AG04450 (cell line): ENCODE measurements around the gene CFAP77. TPM values are rescaled to one million over a fixed set of nuclear protein-coding genes. Genes with fewer than 3 reads are reported as not detected.

Experiments used
- CTCF ChIA-PET: fragments of 300-600, 350-600 bp; formaldehyde crosslinking; extraction: SDS; loops from one replicate; lab custom pipeline; 2022; ENCODE audit warnings: antibody characterized with exemption, inconsistent platforms; lab: Charles Lee
- POLR2A ChIA-PET: fragments of 350-600 bp; formaldehyde crosslinking; extraction: SDS; loops from one replicate; lab custom pipeline; 2021; ENCODE audit warnings: antibody characterized with exemption, inconsistent platforms; lab: Yijun Ruan, JAX
- DNase-seq: peaks from one replicate; pipeline ENCODE4 v3.0.0-alpha.2; 2011; ENCODE audit warnings: low read depth, low spot score
- H3K27ac ChIP-seq: one replicate; pipeline ENCODE4 v1.5.1; 2012; ENCODE audit warnings: low read depth, low read length, control low read depth
- H3K27me3 ChIP-seq: one replicate; pipeline ENCODE4 v1.6.0; 2012; ENCODE audit warnings: low read length; ENCODE audit not compliant: control insufficient read depth, insufficient read depth
- H3K4me3 ChIP-seq: 2 replicates; pipeline ENCODE4 v1.5.1; 2011; ENCODE audit warnings: mild to moderate bottlenecking, low read depth, low read length, control low read depth
- H3K9me3 ChIP-seq: 2 replicates; pipeline ENCODE4 v1.5.1; 2012; ENCODE audit warnings: low read length; ENCODE audit not compliant: control insufficient read depth, insufficient read depth
- CTCF ChIP-seq: IDR thresholded peaks from 2 replicates; pipeline ENCODE4 v1.5.1; 2011; ENCODE audit warnings: low read depth, low read length, control low read depth, inconsistent platforms
- polyA plus RNA-seq: library from polyadenylated mRNA; depleted of rRNA; stranded (reverse); fragments of >200 nt; gene quantifications from 2 replicates; pipeline ENCODE4 v1.2.3, GENCODE V29; 2011

The CFAP77 gene
- polyA plus RNA-seq, 1 experiment: not detected

- Histone ChIP-seq H3K27me3 (peaks cover 51% of the 10 kb centered on the region), H3K27ac (no peak overlapping the region)
- CTCF ChIA-PET: interaction anchor here (0.7 to 7.7 kb wide), 6 partner anchors 67 to 221 kb away, joined by 3 to 56 read pairs (median 6); partner anchors contain the start of gene SETX
Measured at GRCh38 chr9:132575005-132575609, 165.1 kb downstream of the CFAP77 start.

GRCh38 chr9:132575811-132576210 lies 165.8 kb downstream of the CFAP77 start:
- Histone ChIP-seq H3K27ac (no peak overlapping the region), H3K4me3 (no peak overlapping the region), H3K9me3 (no peaks in the 10 kb centered on the region; the same call in 1 of the 2 replicates), H3K27me3 (peaks cover 53% of the 10 kb centered on the region)
- DNase-seq: no peak
- ChIA-PET POLR2A (no interaction called here), CTCF (interaction anchor here (0.7 to 7.7 kb wide), 5 partner anchors 68 to 194 kb away, joined by 3 to 56 read pairs (median 5); no protein-coding TSS in a partner anchor)
- no peak for TF ChIP-seq CTCF

More at GRCh38 chr9:132575005-132575609, 165.1 kb downstream of the CFAP77 start:
- DNase-seq: peak; percentile 18
- peak; percentile 91 for TF ChIP-seq CTCF
- Histone ChIP-seq H3K4me3 (no peak overlapping the region), H3K9me3 (no peaks in the 10 kb centered on the region; the same call in 1 of the 2 replicates)
- POLR2A ChIA-PET: no interaction called here

GRCh38 chr9:132577119-132577518 lies 167.1 kb downstream of the CFAP77 start:
- Histone ChIP-seq H3K4me3 (no peak overlapping the region), H3K27me3 (peaks cover 57% of the 10 kb centered on the region), H3K9me3 (no peaks in the 10 kb centered on the region; the same call in 1 of the 2 replicates), H3K27ac (no peak overlapping the region)
- ChIA-PET CTCF (interaction anchor here (0.8 to 7.7 kb wide), 2 partner anchors 70 to 162 kb away, joined by 3 to 56 read pairs; no protein-coding TSS in a partner anchor), POLR2A (no interaction called here)
- TF ChIP-seq CTCF: no peak
- DNase-seq: no peak

GRCh38 chr9:132578367-132578932 lies 168.4 kb downstream of the CFAP77 start:
- peaks cover 68% of the 10 kb centered on the region for H3K27me3 ChIP-seq
- no peak for DNase-seq
- no peak overlapping the region for H3K27ac ChIP-seq
- ChIA-PET POLR2A (no interaction called here), CTCF (interaction anchor here (7.7 kb wide), 1 partner anchor 71 kb away, joined by 56 read pairs; no protein-coding TSS in a partner anchor)
- H3K4me3 ChIP-seq: no peak overlapping the region
- TF ChIP-seq CTCF: no peak
- H3K9me3 ChIP-seq: peaks cover 4% of the 10 kb centered on the region; the same call in 1 of the 2 replicates

GRCh38 chr9:132579427-132579798 lies 169.4 kb downstream of the CFAP77 start:
- Histone ChIP-seq H3K4me3 (no peak overlapping the region), H3K9me3 (peaks cover 4% of the 10 kb centered on the region; the same call in 1 of the 2 replicates), H3K27ac (no peak overlapping the region), H3K27me3 (peaks cover 71% of the 10 kb centered on the region)
- CTCF ChIA-PET: no interaction called here
- no peak for TF ChIP-seq CTCF
- no peak for DNase-seq
- POLR2A ChIA-PET: no interaction called here
